ENCODE data around the gene HSD17B4. TPM values are rescaled to one million over a fixed set of nuclear protein-coding genes. Genes with fewer than 3 reads are reported as not detected.

The HSD17B4 gene
- total and polyA plus RNA-seq, 2 of the 13 experiments (the other 11 are each of a cell fraction or from before 2014, with no cell fraction given) = 178 to 399 TPM

DNA sequence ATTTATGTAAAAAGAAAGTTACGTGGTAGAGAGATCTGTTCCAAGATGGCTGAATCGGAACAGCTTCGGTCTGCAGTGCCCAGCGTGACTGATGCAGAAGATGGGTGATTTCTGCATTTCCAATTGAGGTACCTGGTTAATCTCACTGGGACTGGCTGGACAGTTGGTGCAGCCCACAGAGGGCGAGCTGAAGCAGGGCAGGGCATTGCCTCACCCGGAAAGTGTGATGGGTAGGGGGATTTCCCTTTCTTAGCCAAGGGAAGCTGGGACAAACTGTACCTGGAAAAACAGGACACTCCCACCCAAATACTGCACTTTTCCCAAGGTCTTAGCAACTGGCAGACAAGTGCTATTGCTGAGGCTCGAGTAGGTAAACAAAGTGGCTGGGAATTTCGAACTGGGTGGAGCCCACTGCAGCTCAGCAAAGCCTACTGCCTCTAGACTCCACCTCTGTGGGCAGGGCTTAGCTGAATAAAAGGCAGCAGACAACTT, 13.1 kb upstream of the HSD17B4 start (continued):
- no peak for TF ChIP-seq BHLHE40 (IDR thresholded peaks at IDR 0.05; ENCODE audit: low read length)
- TF ChIP-seq, protein P1, sequence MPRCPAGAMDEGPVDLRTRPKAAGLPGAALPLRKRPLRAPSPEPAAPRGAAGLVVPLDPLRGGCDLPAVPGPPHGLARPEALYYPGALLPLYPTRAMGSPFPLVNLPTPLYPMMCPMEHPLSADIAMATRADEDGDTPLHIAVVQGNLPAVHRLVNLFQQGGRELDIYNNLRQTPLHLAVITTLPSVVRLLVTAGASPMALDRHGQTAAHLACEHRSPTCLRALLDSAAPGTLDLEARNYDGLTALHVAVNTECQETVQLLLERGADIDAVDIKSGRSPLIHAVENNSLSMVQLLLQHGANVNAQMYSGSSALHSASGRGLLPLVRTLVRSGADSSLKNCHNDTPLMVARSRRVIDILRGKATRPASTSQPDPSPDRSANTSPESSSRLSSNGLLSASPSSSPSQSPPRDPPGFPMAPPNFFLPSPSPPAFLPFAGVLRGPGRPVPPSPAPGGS (CRISPR knock-in tag; IDR thresholded peaks at IDR 0.05) = 0 out of 2 replicates have a peak, but pooled peaks have one; percentile 49
- TF ChIP-seq ZBTB38 (CRISPR knock-in tag; IDR thresholded peaks at IDR 0.05) = no peak
- TF ChIP-seq, protein P2, sequence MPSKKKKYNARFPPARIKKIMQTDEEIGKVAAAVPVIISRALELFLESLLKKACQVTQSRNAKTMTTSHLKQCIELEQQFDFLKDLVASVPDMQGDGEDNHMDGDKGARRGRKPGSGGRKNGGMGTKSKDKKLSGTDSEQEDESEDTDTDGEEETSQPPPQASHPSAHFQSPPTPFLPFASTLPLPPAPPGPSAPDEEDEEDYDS (CRISPR knock-in tag; IDR thresholded peaks at IDR 0.05) = peak; percentile 45; the same call in 1 of the 2 replicates
- TF ChIP-seq, protein P3, sequence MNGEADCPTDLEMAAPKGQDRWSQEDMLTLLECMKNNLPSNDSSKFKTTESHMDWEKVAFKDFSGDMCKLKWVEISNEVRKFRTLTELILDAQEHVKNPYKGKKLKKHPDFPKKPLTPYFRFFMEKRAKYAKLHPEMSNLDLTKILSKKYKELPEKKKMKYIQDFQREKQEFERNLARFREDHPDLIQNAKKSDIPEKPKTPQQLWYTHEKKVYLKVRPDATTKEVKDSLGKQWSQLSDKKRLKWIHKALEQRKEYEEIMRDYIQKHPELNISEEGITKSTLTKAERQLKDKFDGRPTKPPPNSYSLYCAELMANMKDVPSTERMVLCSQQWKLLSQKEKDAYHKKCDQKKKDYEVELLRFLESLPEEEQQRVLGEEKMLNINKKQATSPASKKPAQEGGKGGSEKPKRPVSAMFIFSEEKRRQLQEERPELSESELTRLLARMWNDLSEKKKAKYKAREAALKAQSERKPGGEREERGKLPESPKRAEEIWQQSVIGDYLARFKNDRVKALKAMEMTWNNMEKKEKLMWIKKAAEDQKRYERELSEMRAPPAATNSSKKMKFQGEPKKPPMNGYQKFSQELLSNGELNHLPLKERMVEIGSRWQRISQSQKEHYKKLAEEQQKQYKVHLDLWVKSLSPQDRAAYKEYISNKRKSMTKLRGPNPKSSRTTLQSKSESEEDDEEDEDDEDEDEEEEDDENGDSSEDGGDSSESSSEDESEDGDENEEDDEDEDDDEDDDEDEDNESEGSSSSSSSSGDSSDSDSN (CRISPR knock-in tag; IDR thresholded peaks at IDR 0.05) = no peak
- TF ChIP-seq, protein P4, sequence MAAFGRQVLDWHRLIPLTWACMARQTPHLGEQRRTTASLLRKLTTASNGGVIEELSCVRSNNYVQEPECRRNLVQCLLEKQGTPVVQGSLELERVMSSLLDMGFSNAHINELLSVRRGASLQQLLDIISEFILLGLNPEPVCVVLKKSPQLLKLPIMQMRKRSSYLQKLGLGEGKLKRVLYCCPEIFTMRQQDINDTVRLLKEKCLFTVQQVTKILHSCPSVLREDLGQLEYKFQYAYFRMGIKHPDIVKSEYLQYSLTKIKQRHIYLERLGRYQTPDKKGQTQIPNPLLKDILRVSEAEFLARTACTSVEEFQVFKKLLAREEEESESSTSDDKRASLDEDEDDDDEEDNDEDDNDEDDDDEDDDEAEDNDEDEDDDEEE (CRISPR knock-in tag; IDR thresholded peaks at IDR 0.05) = no peak
- TF ChIP-seq RBAK (CRISPR knock-in tag; IDR thresholded peaks at IDR 0.05) = no peak
- TF ChIP-seq, protein P5, sequence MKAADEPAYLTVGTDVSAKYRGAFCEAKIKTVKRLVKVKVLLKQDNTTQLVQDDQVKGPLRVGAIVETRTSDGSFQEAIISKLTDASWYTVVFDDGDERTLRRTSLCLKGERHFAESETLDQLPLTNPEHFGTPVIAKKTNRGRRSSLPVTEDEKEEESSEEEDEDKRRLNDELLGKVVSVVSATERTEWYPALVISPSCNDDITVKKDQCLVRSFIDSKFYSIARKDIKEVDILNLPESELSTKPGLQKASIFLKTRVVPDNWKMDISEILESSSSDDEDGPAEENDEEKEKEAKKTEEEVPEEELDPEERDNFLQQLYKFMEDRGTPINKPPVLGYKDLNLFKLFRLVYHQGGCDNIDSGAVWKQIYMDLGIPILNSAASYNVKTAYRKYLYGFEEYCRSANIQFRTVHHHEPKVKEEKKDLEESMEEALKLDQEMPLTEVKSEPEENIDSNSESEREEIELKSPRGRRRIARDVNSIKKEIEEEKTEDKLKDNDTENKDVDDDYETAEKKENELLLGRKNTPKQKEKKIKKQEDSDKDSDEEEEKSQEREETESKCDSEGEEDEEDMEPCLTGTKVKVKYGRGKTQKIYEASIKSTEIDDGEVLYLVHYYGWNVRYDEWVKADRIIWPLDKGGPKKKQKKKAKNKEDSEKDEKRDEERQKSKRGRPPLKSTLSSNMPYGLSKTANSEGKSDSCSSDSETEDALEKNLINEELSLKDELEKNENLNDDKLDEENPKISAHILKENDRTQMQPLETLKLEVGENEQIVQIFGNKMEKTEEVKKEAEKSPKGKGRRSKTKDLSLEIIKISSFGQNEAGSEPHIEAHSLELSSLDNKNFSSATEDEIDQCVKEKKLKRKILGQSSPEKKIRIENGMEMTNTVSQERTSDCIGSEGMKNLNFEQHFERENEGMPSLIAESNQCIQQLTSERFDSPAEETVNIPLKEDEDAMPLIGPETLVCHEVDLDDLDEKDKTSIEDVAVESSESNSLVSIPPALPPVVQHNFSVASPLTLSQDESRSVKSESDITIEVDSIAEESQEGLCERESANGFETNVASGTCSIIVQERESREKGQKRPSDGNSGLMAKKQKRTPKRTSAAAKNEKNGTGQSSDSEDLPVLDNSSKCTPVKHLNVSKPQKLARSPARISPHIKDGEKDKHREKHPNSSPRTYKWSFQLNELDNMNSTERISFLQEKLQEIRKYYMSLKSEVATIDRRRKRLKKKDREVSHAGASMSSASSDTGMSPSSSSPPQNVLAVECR (CRISPR knock-in tag; IDR thresholded peaks at IDR 0.05; ENCODE audit: borderline replicate concordance) = no peak
- TF ChIP-seq ZNF317 (CRISPR knock-in tag; IDR thresholded peaks at IDR 0.05) = peak; percentile 55; the same call in 1 of the 2 replicates
- TF ChIP-seq, protein P6, sequence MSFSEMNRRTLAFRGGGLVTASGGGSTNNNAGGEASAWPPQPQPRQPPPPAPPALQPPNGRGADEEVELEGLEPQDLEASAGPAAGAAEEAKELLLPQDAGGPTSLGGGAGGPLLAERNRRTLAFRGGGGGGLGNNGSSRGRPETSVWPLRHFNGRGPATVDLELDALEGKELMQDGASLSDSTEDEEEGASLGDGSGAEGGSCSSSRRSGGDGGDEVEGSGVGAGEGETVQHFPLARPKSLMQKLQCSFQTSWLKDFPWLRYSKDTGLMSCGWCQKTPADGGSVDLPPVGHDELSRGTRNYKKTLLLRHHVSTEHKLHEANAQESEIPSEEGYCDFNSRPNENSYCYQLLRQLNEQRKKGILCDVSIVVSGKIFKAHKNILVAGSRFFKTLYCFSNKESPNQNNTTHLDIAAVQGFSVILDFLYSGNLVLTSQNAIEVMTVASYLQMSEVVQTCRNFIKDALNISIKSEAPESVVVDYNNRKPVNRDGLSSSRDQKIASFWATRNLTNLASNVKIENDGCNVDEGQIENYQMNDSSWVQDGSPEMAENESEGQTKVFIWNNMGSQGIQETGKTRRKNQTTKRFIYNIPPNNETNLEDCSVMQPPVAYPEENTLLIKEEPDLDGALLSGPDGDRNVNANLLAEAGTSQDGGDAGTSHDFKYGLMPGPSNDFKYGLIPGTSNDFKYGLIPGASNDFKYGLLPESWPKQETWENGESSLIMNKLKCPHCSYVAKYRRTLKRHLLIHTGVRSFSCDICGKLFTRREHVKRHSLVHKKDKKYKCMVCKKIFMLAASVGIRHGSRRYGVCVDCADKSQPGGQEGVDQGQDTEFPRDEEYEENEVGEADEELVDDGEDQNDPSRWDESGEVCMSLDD (CRISPR knock-in tag; IDR thresholded peaks at IDR 0.05; ENCODE audit: borderline replicate concordance) = no peak
- no peak for TF ChIP-seq ZSCAN29 (CRISPR knock-in tag; conservative IDR thresholded peaks at IDR 0.05)
- no peak for TF ChIP-seq IKZF4 (CRISPR knock-in tag; IDR thresholded peaks at IDR 0.05; ENCODE audit: borderline replicate concordance, low read depth, not compliant biosample characterization)
- TF ChIP-seq HDAC2 (CRISPR knock-in tag; IDR thresholded peaks at IDR 0.05) = 0 out of 2 replicates have a peak, but pooled peaks have one; percentile 37
- TF ChIP-seq ATF7 (IDR thresholded peaks at IDR 0.05) = no peak
- no peak for TF ChIP-seq ATF7 (CRISPR knock-in tag; IDR thresholded peaks at IDR 0.05)
